Neural progenitor cell (in vitro differentiated cells): ENCODE data around the gene TLE5. TPM values are rescaled to one million over a fixed set of nuclear protein-coding genes. Genes with fewer than 3 reads are reported as not detected.
A peak's percentile ranks its signal among the peaks of the same experiment; 100 is the strongest.

Experiments used
- DNase-seq: peaks from one replicate; pipeline ENCODE4 v3.0.0-alpha.2; 2016; ENCODE audit warnings: low spot score
- H2AFZ ChIP-seq: fragments of 200-600 bp; sonication (generic); replicated peaks from 2 replicates; pipeline ENCODE4 v1.6.1; 2016; ENCODE audit warnings: antibody characterized with exemption
- H3F3A ChIP-seq: fragments of 200-600 bp; sonication (generic); 2 replicates; pipeline ENCODE4 v1.6.1; 2016; ENCODE audit warnings: antibody characterized with exemption, low read depth
- H3K27ac ChIP-seq: fragments of 200-600 bp; sonication (generic); 2 replicates; pipeline ENCODE4 v1.5.1; 2016; ENCODE audit warnings: mild to moderate bottlenecking
- H3K27me3 ChIP-seq: fragments of 200-600 bp; sonication (generic); 2 replicates; pipeline ENCODE4 v1.6.1; 2016; ENCODE audit warnings: mild to moderate bottlenecking, moderate library complexity
- H3K36me3 ChIP-seq: fragments of 200-600 bp; sonication (generic); 2 replicates; pipeline ENCODE4 v1.5.1; 2016
- H3K4me1 ChIP-seq: fragments of 200-600 bp; sonication (generic); 2 replicates; pipeline ENCODE4 v1.6.1; 2016; ENCODE audit warnings: mixed run types
- H3K4me2 ChIP-seq: fragments of 200-600 bp; sonication (generic); 2 replicates; pipeline ENCODE4 v1.6.1; 2016
- H3K4me3 ChIP-seq: fragments of 200-600 bp; sonication (generic); 2 replicates; pipeline ENCODE4 v1.5.1; 2016
- H3K79me2 ChIP-seq: fragments of 200-600 bp; sonication (generic); 2 replicates; pipeline ENCODE4 v1.6.1; 2016; ENCODE audit warnings: low read depth
- H3K9ac ChIP-seq: fragments of 200-600 bp; sonication (generic); 2 replicates; pipeline ENCODE4 v1.6.1; 2016
- H3K9me3 ChIP-seq: fragments of 200-600 bp; sonication (generic); 2 replicates; pipeline ENCODE4 v1.5.1; 2016; ENCODE audit warnings: low read depth
- H4K20me1 ChIP-seq: fragments of 200-600 bp; sonication (generic); 2 replicates; pipeline ENCODE4 v1.6.1; 2016; ENCODE audit warnings: low read depth
- H3K27ac Mint-ChIP-seq: 3 replicates; pipeline ENCODE4 v1.8.0; 2021; ENCODE audit warnings: mixed read lengths
- H3K27me3 Mint-ChIP-seq: 2 replicates; pipeline ENCODE4 v1.8.0; 2022; ENCODE audit warnings: low read depth, mild to moderate bottlenecking, inconsistent platforms, moderate library complexity, mixed read lengths; ENCODE audit not compliant: insufficient read depth
- H3K36me3 Mint-ChIP-seq: 3 replicates; pipeline ENCODE4 v1.8.0; 2021; ENCODE audit warnings: mixed read lengths
- H3K4me1 Mint-ChIP-seq: 3 replicates; pipeline ENCODE4 v1.8.0; 2021; ENCODE audit warnings: mixed read lengths
- H3K4me3 Mint-ChIP-seq: 3 replicates; pipeline ENCODE4 v1.8.0; 2021; ENCODE audit warnings: mild to moderate bottlenecking, moderate library complexity, mixed read lengths
- H3K9me3 Mint-ChIP-seq: 3 replicates; pipeline ENCODE4 v1.8.0; 2020; ENCODE audit warnings: mixed read lengths
- EZH2 ChIP-seq: fragments of 200-600 bp; sonication (generic); IDR thresholded peaks from 2 replicates; pipeline ENCODE4 v1.6.1; 2017; ENCODE audit warnings: antibody characterized with exemption, mild to moderate bottlenecking, moderate library complexity
- EZH2phosphoT487 ChIP-seq: fragments of 200-600 bp; sonication (generic); IDR thresholded peaks from 2 replicates; pipeline ENCODE4 v1.6.1; 2017; ENCODE audit warnings: antibody characterized with exemption
- total RNA-seq: library from RNA; depleted of rRNA; stranded (reverse); fragments of >200 nt; gene quantifications from 2 replicates; pipeline ENCODE4 v1.2.3, GENCODE V29; 2015; ENCODE audit warnings: low replicate concordance
- TF ChIP-seq, protein P1 (sequence below): fragments of 200-600 bp; sonication (generic); IDR thresholded peaks from 2 replicates; pipeline ENCODE4 v1.5.1; 2017; ENCODE audit warnings: antibody characterized with exemption, mild to moderate bottlenecking

TLE5 gene
- total RNA-seq, 1 donor from 2014 or later = 54.6 TPM

- Mint-ChIP-seq H3K27ac (no peak overlapping the region), H3K27me3 (no peaks in the 10 kb centered on the region), H3K9me3 (no peaks in the 10 kb centered on the region), H3K36me3 (no peaks in the 10 kb centered on the region), H3K4me1 (peaks cover 16% of the 10 kb centered on the region), H3K4me3 (no peak overlapping the region)
- Histone ChIP-seq H3K9ac (no peak overlapping the region), H3K4me1 (no peaks in the 10 kb centered on the region), H3K9me3 (no peaks in the 10 kb centered on the region), H2AFZ (no peak overlapping the region), H3K36me3 (no peaks in the 10 kb centered on the region), H3K4me2 (no peak overlapping the region), H3K79me2 (peaks cover 85% of the 10 kb centered on the region), H4K20me1 (peaks cover 91% of the 10 kb centered on the region), H3K27ac (no peak overlapping the region), H3F3A (peaks cover 7% of the 10 kb centered on the region), H3K27me3 (no peaks in the 10 kb centered on the region), H3K4me3 (no peak overlapping the region)
- no peak for TF ChIP-seq EZH2
- TF ChIP-seq, protein P1, sequence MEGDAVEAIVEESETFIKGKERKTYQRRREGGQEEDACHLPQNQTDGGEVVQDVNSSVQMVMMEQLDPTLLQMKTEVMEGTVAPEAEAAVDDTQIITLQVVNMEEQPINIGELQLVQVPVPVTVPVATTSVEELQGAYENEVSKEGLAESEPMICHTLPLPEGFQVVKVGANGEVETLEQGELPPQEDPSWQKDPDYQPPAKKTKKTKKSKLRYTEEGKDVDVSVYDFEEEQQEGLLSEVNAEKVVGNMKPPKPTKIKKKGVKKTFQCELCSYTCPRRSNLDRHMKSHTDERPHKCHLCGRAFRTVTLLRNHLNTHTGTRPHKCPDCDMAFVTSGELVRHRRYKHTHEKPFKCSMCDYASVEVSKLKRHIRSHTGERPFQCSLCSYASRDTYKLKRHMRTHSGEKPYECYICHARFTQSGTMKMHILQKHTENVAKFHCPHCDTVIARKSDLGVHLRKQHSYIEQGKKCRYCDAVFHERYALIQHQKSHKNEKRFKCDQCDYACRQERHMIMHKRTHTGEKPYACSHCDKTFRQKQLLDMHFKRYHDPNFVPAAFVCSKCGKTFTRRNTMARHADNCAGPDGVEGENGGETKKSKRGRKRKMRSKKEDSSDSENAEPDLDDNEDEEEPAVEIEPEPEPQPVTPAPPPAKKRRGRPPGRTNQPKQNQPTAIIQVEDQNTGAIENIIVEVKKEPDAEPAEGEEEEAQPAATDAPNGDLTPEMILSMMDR = no peak
- no peak for DNase-seq
Observed at GRCh38 chr19:3102239-3103140, 40.2 kb upstream of the TLE5 start.

DNA sequence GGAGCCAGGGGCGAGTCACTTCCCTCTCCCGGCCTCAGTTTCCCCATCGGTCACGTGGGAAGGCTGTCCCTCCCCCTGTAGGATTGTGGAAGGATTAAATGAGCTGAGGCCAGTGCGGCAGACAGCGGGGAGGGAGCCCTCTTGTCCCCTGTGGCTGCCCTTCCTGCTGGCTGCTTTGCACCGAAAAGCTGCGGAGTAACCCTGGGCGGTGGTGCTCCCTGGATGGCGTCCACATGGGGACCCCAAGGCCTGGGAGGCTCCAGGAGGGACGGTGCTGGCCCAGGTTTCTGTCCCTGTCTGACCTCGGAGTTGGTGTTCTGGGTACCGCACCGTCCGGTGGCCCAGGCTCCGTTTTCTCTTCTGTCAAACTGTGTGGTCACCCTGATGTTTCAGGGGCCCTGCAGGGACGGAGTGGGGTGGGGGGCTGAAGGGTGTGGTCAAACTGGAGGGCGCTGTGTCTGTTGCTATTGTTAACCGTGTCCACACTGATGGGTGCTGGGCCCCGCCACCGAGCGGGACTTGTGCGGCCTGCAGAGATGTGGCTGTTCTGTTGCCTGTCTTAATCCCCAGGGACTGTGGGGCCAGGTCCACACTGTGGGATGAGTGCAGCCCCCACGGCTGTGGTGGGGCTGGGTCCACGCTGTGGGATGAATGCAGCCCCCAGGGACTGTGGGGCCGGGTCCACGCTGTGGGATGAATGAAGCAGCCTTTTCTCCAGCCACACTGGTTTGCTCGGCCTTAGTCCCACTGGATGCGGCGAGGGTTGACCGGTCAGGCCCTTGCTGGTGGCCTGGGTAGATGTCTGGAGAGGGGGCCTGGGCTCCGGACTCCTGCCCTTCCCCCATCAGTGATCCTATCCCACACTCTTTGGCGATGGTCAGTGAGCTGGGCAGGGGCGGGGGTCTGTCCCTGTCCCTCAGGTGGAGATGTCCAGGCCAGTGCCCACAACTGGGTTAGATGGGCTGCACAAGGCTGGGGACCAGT lies 38.7 kb upstream of the TLE5 start:
- H4K20me1 ChIP-seq = peaks cover 91% of the 10 kb centered on the region
- Mint-ChIP-seq H3K9me3 (no peaks in the 10 kb centered on the region), H3K4me3 (no peak overlapping the region), H3K27ac (no peak overlapping the region), H3K36me3 (no peaks in the 10 kb centered on the region), H3K27me3 (no peaks in the 10 kb centered on the region), H3K4me1 (peaks cover 18% of the 10 kb centered on the region)
- no peaks in the 10 kb centered on the region for H3K9me3 ChIP-seq
- peak overlapping the region; percentile 37 for H3K9ac ChIP-seq
- no peak overlapping the region for H3K4me3 ChIP-seq
- no peaks in the 10 kb centered on the region for H3K36me3 ChIP-seq
- H3K27ac ChIP-seq = no peak overlapping the region
- H3K27me3 ChIP-seq = no peaks in the 10 kb centered on the region
- no peak overlapping the region for H3K4me2 ChIP-seq
- peaks cover 88% of the 10 kb centered on the region for H3K79me2 ChIP-seq
- DNase-seq = no peak
- H3K4me1 ChIP-seq = peaks cover 6% of the 10 kb centered on the region
- TF ChIP-seq EZH2 = no peak
- TF ChIP-seq EZH2phosphoT487 = no peak
- TF ChIP-seq, protein P1 = no peak
- H2AFZ ChIP-seq = no peak overlapping the region
- peaks cover 9% of the 10 kb centered on the region for H3F3A ChIP-seq

DNA sequence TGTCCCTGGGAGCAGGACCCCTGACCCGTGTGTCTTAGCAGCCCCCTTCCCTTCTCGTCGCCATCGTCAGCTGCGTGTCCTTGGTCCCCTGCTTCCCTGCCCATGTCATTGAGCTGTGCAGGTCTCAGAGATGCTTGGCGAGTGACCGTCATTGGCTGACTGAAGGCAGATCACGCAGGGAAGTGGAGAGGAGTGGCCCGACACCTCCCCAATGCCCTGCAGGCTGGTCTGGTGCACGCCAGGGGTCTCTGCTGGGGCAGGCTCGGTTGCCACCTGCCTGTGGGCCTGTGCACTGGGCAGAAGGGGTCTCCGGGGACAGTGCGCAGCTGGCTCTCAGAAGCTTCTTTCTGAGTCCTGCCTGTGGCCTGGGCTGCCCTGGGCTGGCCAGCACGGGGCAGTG lies 38.0 kb upstream of the TLE5 start:
- TF ChIP-seq, protein P1 = no peak
- TF ChIP-seq EZH2 = no peak
- TF ChIP-seq EZH2phosphoT487 = no peak
- H3K27me3 ChIP-seq = no peaks in the 10 kb centered on the region
- no peak overlapping the region for H3K4me2 ChIP-seq
- Mint-ChIP-seq H3K36me3 (no peaks in the 10 kb centered on the region), H3K27me3 (peaks cover 2% of the 10 kb centered on the region), H3K4me1 (peaks cover 25% of the 10 kb centered on the region), H3K4me3 (no peak overlapping the region), H3K27ac (no peak overlapping the region), H3K9me3 (no peaks in the 10 kb centered on the region)
- no peak overlapping the region for H3K27ac ChIP-seq
- H3K36me3 ChIP-seq = no peaks in the 10 kb centered on the region
- DNase-seq = no peak
- H2AFZ ChIP-seq = no peak overlapping the region
- H3K79me2 ChIP-seq = peaks cover 95% of the 10 kb centered on the region
- H4K20me1 ChIP-seq = peaks cover 95% of the 10 kb centered on the region
- H3K4me1 ChIP-seq = peaks cover 12% of the 10 kb centered on the region
- peak overlapping the region; percentile 37 for H3K9ac ChIP-seq
- H3K4me3 ChIP-seq = no peak overlapping the region
- H3K9me3 ChIP-seq = no peaks in the 10 kb centered on the region
- H3F3A ChIP-seq = peaks cover 11% of the 10 kb centered on the region
